GM19193 (cell line): Measurements from ENCODE around the gene SLC27A3.

Experiments
- POLR2A ChIP-seq: IDR thresholded peaks from 4 replicates; pipeline ENCODE4 v1.6.1; 2011; ENCODE audit not compliant: insufficient read depth, insufficient read length; ENCODE audit errors: extremely low read depth

Gene SLC27A3

DNA sequence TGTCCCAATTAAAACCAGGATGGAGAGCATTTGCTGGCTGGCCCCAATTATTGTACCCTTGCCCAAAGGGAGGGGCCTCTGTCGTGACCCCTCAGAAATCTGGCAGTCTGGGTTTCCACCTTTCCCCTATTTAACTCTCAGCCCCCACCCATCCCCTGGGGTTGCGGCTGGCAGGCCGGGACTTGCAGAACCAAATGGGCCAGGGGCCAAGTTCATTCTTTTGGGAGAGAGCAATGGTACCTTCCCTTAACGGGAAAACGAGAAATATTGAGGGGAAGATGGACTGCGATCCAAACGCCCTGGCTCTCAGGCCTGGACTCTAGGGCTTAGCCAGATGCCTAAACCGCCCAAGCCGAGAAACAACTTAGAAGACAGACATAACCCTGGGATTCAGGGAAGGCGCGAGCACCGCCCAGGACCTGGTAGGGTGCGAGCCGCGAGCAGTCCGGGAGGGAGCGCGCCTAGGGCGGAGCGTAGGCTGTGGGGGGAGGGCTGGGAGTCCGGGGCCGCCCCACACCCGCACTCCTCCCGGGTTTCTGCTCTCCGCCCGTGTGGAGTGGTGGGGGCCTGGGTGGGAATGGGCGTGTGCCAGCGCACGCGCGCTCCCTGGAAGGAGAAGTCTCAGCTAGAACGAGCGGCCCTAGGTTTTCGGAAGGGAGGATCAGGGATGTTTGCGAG lies at the start of gene SLC27A3:
Gene SLC27A3, plus strand, starts transcription at position 628 of the 678 bp plus-strand sequence. CDS start 91 bp downstream, outside the sequence.
- peak; percentile 33 for TF ChIP-seq POLR2A

DNA sequence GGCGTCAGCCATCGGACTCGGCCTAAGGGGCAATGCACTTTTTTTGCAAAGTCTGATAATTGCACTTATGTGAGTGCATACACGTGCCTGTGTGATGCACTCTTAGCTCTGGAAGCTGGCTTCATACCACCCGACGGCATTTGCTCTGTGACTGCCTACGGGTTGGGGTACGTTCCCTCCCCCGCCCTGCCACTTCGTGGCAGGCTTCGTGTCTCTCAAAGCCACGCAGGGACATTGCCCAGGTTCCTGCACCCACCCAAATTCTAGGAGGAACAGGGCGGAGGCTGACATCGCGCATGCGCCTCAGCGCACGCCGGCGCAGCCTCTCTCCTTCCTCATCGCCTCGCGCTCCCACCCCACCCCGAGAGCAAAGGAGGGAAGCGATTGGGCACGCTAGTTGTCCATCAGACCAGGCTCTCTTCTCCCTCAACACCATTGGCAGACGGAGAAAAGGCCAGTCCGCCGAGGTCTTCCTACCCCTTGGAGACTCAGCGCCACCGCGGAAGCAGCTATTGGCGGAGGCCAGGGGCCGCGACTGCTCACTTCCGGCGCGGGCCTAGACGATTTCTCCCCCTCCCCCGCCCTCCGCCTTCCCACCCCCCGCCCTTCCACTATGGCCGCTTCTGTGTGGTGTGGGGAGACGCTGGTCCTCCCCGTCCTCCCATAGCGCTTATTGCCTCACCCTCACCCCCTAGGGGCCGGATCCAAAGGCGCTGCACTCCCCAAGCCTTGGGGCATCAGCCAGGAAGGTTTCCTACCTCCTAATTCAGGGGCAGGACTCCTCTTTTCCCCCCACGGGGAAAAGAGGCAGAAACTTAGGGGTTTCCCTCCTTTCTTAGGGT lies 47.5 kb upstream of the SLC27A3 start, which contains the start of gene INTS3:
Gene INTS3, plus strand, starts transcription at position 588 of the 842 bp plus-strand sequence. CDS start 585 bp downstream, outside the sequence.
- TF ChIP-seq POLR2A = peak; percentile 84

- no peak for TF ChIP-seq POLR2A
Measured at GRCh38 chr1:153728305-153729066, 46.7 kb upstream of the SLC27A3 start.

DNA sequence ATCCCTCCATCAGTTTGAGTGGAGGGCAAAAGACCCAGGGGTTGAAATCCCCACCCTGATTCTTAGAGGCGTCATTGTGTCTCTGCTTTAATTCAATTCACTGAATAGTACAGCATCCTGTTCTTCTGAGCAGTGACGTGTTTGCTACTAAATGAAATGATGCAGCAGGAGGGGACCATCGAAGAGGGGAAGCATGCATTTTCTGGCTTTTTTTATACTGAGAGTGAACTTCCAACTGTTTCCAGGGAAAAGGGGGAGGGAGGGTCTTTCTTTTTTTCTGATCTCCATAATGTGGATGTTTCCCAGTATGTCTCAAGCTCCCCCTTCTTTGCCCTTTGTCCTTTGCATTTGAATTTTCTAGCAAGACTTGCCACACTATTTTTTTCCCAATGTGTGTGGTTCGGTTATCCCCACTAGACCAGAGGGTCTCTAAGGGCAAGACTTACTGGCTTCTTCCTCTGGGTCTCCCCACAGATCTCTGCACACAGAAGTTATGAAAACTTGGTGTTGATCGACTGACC lies 44.7 kb upstream of the SLC27A3 start:
- no peak for TF ChIP-seq POLR2A

GRCh38 chr1:153733970-153734369 lies 41.2 kb upstream of the SLC27A3 start:
- no peak for TF ChIP-seq POLR2A

DNA sequence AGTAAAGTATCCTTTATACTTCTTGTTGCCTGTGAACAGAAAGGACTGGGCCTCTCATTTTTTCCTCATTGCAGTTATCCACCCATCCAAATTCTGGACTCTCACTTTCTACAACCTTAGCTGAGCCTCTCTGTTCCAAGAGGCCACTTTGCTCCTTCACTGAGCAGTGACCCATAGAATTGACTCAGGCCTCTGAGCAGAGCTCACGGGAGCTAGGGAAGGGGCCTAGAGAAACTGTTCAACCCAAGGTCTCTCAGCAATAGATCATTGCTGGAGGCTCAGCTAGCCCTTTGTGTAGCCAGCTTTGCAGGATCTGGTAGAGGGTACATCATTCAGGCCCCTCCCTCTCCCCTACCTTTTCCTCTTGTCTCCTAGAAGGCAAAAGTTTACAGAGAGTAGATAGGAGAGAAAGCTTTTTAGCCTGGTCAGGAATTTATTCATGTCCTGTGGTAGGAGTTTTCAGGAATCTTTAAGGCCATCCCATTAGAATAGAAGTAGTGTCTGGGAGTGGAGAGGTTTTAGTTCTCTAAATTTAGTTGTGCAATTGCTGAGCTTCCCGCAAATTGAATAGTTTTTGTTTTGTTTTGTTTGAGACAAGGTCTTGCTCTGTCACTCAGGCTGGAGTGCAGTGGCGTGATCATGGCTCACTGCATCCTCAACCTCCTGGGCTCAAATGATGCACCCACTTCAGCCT lies 40.7 kb upstream of the SLC27A3 start:
- no peak for TF ChIP-seq POLR2A

- TF ChIP-seq POLR2A = no peak
Measured at GRCh38 chr1:153735090-153735420, 40.2 kb upstream of the SLC27A3 start.

GRCh38 chr1:153741986-153742385 lies 33.2 kb upstream of the SLC27A3 start:
- no peak for TF ChIP-seq POLR2A

GRCh38 chr1:153742411-153743142 lies 32.6 kb upstream of the SLC27A3 start:
- TF ChIP-seq POLR2A = no peak

GRCh38 chr1:153745417-153745816 lies 29.8 kb upstream of the SLC27A3 start:
- TF ChIP-seq POLR2A = no peak

GRCh38 chr1:153746174-153746573 lies 29.0 kb upstream of the SLC27A3 start:
- TF ChIP-seq POLR2A = no peak

GRCh38 chr1:153748903-153749302 lies 26.3 kb upstream of the SLC27A3 start:
- TF ChIP-seq POLR2A = no peak

DNA sequence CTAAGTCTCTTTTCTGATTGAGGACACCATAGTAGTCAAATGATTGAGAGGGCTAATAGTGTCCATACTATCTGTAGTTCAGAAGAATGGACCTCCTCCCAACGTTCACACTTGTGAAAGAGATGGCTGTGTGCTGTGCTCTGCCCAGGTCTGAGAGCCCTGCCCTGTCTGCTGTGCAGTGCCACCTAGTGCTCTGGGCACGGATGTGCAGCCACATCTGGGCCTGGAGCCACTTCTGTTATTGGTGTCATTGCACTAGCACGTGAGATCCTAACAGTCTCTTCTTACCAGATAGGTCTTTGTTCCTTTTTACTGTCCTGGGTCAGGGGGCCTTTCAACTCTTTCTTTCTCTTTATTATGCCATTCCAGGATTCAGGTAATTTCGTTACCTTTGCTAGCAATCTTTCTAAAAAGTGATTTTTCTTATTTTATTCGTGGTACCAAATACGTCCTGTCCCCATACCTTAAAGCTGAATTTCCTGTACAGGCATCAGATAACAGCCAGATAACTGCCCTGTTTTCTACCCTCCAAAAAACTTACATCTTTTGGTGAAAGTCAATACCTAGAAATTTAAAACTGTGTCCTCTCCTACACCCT lies 25.7 kb upstream of the SLC27A3 start:
- TF ChIP-seq POLR2A = no peak
